NCI-H2081 (cell line): Measurements from ENCODE around the gene CLIC6.
"Not testable (repeated sequence)": the region's sequence is repeated elsewhere in the genome, so short reads cannot be mapped to it uniquely, and the experiment has no call there.

Experiments
- DNase-seq, 2 experiments: peaks; one replicate each; lab custom pipeline; 2025; lab: John Stamatoyannopoulos, UW

The CLIC6 gene

GRCh38 chr21:34692458-34693020 lies 23.7 kb downstream of the CLIC6 start:
- no peak for DNase-seq

- peak; percentile 53 to 63 for DNase-seq
These were observed 24.5 kb downstream of the CLIC6 start for GRCh38 chr21:34693192-34693810.

- DNase-seq: no peak
These were observed 26.6 kb downstream of the CLIC6 start for GRCh38 chr21:34695434-34695833.

DNA sequence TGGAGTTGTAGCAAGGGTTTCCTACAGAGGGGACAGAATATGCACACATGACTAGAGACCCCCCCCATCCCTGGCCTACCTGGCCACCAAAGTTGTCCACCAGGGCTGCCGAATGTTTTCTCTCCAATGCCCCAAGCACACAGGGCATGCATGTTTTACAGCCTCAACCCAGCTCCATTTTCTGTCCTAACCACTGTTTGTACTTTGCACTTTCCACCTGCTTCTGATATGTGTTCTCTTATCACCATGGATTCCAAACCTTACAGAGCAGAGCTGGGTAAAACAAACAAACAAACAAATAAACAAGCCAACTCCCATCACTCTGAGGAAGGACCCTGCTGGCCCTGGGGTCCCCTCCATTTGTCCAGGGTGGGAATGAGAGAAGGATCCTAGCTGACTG lies 27.3 kb downstream of the CLIC6 start:
- no peak for DNase-seq

DNA sequence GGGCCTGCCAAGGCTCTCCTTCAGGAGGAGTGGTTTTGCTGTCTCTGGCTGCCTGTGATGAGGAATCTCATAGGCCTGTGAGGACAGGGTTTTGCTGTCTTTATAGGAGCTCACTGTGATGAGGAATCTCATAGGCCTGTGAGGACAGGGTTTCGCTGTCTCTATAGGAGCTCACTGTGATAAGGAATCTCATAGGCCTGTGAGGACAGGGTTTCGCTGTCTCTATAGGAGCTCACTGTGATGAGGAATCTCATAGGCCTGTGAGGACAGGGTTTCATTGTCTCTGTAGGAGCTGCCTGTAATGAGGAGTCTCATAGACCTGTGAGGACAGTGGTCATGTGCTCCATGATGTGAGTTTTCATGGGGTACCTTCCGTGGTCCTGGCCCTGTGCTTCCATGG lies 29.0 kb downstream of the CLIC6 start:
- no peak for DNase-seq

DNA sequence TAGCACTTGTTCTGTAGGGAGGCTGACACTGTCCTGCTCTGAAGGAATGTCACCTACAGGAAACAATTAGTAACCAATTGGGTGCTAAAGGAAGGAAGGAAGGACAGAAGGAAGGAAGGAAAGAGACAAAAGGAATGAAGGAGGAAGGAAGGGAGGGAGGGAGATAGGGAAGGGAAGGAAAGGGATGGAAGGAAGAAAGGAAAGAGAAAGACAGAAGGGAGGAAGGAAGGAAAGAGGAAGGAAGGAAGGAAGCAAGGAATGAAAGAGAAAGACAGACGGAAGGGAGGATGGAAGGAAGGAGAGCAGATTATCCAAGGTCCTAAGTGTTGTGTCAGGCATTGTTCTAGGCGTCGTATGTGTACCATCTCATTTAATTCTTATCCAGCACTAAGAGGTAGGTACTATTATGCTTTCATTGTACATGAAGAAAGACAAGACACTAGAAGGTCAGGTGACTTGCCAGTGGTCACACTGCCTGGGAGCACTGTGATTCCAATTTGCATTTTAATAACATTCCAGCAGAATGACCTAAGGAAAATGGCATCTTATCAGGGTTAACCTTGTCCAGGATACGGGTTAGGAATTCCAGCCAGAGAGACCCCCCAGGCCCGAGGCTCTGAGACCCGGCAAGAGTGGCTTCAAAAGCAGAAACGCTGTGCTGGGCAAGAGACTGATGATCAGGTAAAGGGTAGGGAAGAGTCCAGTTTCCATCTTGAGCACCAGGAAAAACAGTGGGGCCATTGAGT lies 29.6 kb downstream of the CLIC6 start:
- no peak for DNase-seq

DNA sequence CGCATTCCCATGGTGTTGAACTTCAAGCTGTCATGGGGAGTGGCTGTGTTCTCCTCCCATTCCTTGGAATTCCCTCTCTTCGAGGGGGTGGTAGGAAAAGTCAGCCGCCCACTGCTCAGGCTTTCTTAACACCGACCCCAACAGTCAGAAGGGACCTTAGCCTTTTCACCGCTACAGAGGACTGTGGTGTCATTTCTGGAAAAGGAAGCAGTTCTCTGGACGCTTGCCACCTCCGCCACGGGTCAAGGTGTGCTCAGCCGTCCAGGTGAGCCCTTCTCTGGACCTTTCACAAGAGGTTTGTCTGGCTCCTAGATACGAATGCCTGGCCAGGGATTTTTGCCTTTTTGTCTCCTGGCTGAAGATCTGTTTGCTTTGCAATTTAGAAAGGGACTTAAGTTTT lies 31.8 kb downstream of the CLIC6 start:
- no peak for DNase-seq

DNA sequence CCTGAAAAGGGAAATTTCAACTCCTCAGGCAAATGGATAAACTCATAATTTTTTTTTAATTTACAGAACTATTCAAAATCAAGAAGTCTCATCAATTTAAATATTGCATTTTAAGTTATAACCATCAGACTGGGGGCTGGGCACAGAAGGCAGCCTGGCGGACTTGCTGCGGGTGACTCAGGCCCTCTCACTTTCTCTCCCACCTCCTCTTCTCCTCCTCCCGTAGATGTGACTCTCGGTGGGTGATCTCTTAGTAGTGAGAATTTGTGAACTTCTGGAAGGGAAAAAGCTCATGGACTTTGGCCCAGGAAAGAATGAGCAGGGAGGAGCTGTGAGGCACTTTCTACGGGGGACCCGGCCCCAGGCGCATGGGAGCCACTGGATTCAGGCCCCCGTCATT lies 32.9 kb downstream of the CLIC6 start:
- no peak for DNase-seq

DNA sequence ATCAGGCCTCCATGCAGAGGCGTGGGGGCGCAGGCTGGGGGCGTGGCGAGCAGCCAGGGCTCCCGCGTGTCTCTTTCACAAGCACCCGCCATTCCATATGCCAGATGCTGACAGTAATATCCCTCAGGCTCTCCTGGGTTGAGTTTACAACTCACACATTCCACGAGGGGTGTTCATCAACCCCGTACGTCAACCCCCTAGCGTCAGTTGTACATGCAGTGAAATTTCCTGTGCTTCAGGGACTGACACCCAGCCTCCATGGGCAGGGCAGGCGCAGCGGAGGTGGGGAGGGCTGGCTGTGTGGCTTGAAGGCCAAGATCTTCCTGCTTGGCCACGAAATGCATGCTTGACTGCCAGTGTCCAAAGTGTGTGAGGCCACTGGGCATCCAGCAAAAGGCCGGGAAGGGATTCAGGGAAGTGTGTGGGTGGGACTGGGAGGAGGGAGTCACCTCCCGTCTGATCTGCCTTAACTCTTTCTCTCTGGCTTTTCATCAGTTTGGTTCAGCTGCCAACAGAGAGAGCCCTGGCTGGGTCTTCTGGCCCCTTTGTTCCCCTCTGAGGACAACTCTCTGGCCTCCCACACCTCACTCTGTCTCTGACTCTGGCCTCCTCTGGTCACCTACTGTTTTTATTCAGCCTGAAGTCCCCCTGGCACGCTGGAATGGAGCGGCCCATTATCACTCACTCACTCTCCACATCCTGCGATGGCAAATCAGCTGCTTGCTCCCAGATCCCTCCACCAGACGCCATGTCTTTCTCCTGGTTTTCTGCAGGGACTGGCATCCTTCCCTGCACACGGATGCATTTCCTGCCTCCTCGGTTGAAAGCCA lies 33.8 kb downstream of the CLIC6 start:
- no peak for DNase-seq

DNA sequence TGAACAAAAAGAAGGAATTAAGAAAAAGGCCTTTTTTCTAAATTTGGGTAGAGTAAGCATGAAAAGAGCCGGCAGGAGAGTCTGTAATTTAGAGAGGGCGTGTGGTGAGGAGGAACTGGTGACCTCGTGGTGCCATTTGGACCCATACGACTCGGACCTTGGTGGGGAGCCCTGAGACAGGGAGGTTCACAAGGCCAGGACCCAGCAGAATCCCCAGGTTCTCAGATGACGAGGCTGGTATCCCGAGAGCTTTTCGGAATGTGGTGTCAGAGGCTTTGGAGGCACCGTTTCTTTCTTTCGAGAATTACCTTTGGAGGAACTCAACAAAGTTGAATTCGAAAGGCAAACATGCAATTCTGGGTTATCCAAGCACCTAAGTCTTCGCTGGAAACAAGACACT lies 34.8 kb downstream of the CLIC6 start:
- no peak for DNase-seq

GRCh38 chr21:34704119-34704518 lies 35.3 kb downstream of the CLIC6 start:
- no peak for DNase-seq

GRCh38 chr21:34705011-34705410 lies 36.2 kb downstream of the CLIC6 start:
- DNase-seq: no peak

- no peak for DNase-seq
These were observed 37.5 kb downstream of the CLIC6 start for GRCh38 chr21:34706337-34706736.

- peak in 1 of 2 experiments; percentile 41 for DNase-seq
These were observed 39.1 kb downstream of the CLIC6 start for GRCh38 chr21:34707876-34708325.

- DNase-seq: no peak
These were observed 44.8 kb downstream of the CLIC6 start for GRCh38 chr21:34713621-34714020.

GRCh38 chr21:34715518-34715917 lies 46.7 kb downstream of the CLIC6 start:
- DNase-seq: no peak

DNA sequence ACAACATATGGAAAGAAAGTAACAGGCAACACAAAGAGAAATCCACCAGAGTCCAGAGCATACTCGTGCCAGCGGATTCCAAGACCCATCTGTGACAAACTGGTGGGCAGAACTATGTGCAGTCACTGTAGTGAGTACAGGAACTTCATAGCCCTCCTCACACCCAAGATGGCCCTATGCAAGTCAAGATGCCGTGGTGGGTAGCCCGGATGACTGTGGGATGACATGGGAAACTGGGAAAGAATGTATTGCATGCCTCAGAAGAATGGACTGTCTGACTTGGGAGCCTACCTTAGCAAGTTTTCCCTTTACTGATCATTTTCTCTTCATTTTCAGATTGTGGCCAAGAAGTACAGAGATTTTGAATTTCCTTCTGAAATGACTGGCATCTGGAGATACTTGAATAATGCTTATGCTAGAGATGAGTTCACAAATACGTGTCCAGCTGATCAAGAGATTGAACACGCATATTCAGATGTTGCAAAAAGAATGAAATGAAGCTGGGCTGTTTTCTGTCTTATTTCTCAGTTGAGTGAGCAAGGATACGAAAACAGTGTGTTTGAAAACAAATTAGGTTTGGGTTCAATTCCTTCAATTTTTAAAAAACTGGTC lies 47.3 kb downstream of the CLIC6 start:
- no peak for DNase-seq

DNA sequence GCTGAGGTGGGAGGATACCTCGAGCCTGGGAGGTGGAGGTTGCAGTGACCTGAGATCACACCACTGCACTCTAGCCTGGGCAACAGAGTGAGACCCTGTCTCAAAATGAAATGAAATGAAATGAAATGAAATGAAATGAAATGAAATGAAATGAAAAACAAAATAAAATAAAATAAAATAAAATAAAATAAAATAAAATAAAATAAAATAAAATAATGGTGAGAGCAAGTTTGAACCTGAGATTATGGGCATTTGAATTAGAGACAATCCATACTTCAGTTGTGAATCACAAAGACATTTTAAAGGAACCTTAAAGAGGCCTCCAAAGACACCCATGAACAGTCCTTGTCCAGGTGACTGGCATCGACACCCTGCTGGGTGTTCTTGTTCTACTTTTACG lies 49.7 kb downstream of the CLIC6 start:
- DNase-seq: not testable (repeated sequence)

DNA sequence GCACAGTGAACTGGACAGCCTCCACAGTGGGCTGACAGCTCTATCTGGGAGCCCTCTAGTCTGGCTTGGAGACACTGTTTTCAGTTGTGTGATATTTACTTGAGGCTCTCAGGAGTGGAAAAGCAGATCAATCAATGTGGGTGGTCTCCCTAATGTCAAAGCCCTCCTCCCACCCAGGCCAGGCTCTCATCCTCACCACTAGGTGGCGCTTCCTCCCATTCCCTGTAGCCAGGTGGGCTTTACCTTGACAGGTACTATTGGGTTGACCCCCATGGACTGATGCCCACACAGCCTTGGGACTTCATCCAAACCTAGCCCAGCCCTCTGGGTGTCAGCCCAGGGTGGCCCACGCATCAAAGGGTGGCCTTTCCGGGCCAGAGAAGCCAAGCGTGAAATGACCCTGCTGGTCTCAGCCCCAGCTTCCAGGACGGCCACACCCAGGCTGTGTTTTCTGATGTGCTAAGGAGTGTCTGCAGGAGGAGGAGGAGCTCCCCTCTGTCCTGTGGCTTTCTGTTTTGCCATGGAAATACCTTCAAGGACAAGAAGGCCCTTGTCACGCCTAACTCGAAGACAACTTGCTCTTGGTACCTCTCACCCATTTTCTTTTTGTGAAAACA lies 54.0 kb downstream of the CLIC6 start:
- no peak for DNase-seq

- DNase-seq: no peak
These were observed 55.5 kb downstream of the CLIC6 start for GRCh38 chr21:34724131-34724856.

GRCh38 chr21:34724857-34725195 lies 56.0 kb downstream of the CLIC6 start:
- DNase-seq: no peak
